ENCODE data around the gene TMEFF1. TPM values are rescaled to one million over a fixed set of nuclear protein-coding genes. Genes with fewer than 3 reads are reported as not detected.

The TMEFF1 gene
- total and polyA plus RNA-seq, 10 of the 15 experiments (the other 5 are each of a cell fraction or from before 2014, with no cell fraction given): 0.03 to 0.55 (median 0.11) TPM; not detected in 3

GRCh38 chr9:100489836-100490235, 16.9 kb downstream of the TMEFF1 start:
- Histone ChIP-seq H3K4me3 (no peak overlapping the region), H3K27me3 (replicated peaks in 1 of 2; ENCODE audit: control insufficient read depth in 2 of 2, insufficient read depth in 2 of 2, low read length in 1 of 2) (no peaks in the 10 kb centered on the region), H3K9ac (ENCODE audit: control insufficient read depth, insufficient read depth, low read length) (no peak overlapping the region), H2AFZ (ENCODE audit: control insufficient read depth, low read depth, low read length) (no peak overlapping the region), H3K4me2 (ENCODE audit: control insufficient read depth, insufficient read depth) (no peak overlapping the region), H3K4me1 (ENCODE audit: control insufficient read depth, insufficient read depth, low read length) (no peaks in the 10 kb centered on the region), H3K27ac (ENCODE audit: control insufficient read depth, insufficient read depth) (no peak overlapping the region), H3K79me2 (ENCODE audit: control insufficient read depth, insufficient read depth, low read length) (no peaks in the 10 kb centered on the region), H3K36me3 (ENCODE audit: control insufficient read depth in 2 of 2, insufficient read depth in 2 of 2, low read length in 1 of 2) (no peaks in the 10 kb centered on the region), H4K20me1 (ENCODE audit: control insufficient read depth, insufficient read depth) (no peaks in the 10 kb centered on the region), H3K9me3 (replicated peaks; ENCODE audit: control insufficient read depth, insufficient read depth, low read length) (no peaks in the 10 kb centered on the region)
- ATAC-seq (no peak), FAIRE-seq (no peak), DNase-seq (ENCODE audit: low read depth, low spot score) (no peak)
- no TSS peak for BruUV-seq (replicated peaks)
- SMC1A ChIA-PET (ENCODE audit: uncharacterized antibody, unreplicated experiment): no interaction called here
- intact Hi-C loops (cut with micrococcal nuclease; ENCODE audit: unreplicated experiment) (no loop called here), in situ Hi-C loops (cut with MboI) (no loop called here)
- RAD21 ChIA-PET (ENCODE audit: unreplicated experiment): no interaction called here
- CTCF ChIA-PET: no interaction called here
- POLR2A ChIA-PET: no interaction called here
- TF ChIP-seq LARP7 (IDR thresholded peaks at IDR 0.05) (no peak), RUNX3 (IDR thresholded peaks at IDR 0.05; ENCODE audit: low read length) (no peak), FOXK2 (IDR thresholded peaks at IDR 0.05) (no peak), ZBED1 (IDR thresholded peaks at IDR 0.05; ENCODE audit: borderline replicate concordance) (no peak), PAX8 (IDR thresholded peaks at IDR 0.05) (no peak), MEF2B (IDR thresholded peaks at IDR 0.05; ENCODE audit: partially characterized antibody, poor library complexity, severe bottlenecking) (no peak), NFIC (IDR thresholded peaks at IDR 0.05; ENCODE audit: low read depth, low read length) (no peak), RCOR1 (conservative IDR thresholded peaks at IDR 0.05; ENCODE audit: low read depth, low read length) (no peak), HCFC1 (IDR thresholded peaks at IDR 0.05; ENCODE audit: low read length) (no peak)
- TF ChIP-seq, protein P1, sequence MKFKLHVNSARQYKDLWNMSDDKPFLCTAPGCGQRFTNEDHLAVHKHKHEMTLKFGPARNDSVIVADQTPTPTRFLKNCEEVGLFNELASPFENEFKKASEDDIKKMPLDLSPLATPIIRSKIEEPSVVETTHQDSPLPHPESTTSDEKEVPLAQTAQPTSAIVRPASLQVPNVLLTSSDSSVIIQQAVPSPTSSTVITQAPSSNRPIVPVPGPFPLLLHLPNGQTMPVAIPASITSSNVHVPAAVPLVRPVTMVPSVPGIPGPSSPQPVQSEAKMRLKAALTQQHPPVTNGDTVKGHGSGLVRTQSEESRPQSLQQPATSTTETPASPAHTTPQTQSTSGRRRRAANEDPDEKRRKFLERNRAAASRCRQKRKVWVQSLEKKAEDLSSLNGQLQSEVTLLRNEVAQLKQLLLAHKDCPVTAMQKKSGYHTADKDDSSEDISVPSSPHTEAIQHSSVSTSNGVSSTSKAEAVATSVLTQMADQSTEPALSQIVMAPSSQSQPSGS (IDR thresholded peaks at IDR 0.05; ENCODE audit: low read length): no peak
- 78% methylated on average over 4 of the region's 4 CpGs for WGBS (ENCODE audit: insufficient coverage, insufficient replicate concordance, low lambda C conversion rate, missing lambda C conversion rate)

All from GM12878 (cell line).